CD4-positive, alpha-beta memory T cell (primary cell): ENCODE results near the gene ST6GALNAC3. TPM values are rescaled to one million over a fixed set of nuclear protein-coding genes. Genes with fewer than 3 reads are reported as not detected.

ENCODE experiments used
- CTCF ChIA-PET: fragments of 350-600 bp; sonication (Branson Sonifier 250); formaldehyde crosslinking; loops from one replicate; lab custom pipeline; 2021; ENCODE audit warnings: inconsistent platforms; ENCODE audit not compliant: partially characterized antibody; lab: Charles Lee
- POLR2A ChIA-PET: fragments of 350-600 bp; sonication (Branson Sonifier 250); formaldehyde crosslinking; loops from one replicate; lab custom pipeline; 2021; ENCODE audit not compliant: partially characterized antibody; lab: Charles Lee
- DNase-seq, 5 donors: peaks; one replicate each; pipeline versions ENCODE4 v3.0.0 to v3.0.0-alpha.2; 2020 to 2022; ENCODE audit warnings: mixed read lengths in 1 of 5
- H3K27ac ChIP-seq: one replicate; pipeline ENCODE4 v1.7.0; 2013; ENCODE audit warnings: low read depth, low read length
- H3K27me3 ChIP-seq: 2 replicates; pipeline ENCODE4 v1.7.0; 2013; ENCODE audit warnings: mild to moderate bottlenecking, low read length, moderate library complexity; ENCODE audit not compliant: insufficient read depth
- H3K36me3 ChIP-seq: 2 replicates; pipeline ENCODE4 v1.7.0; 2013; ENCODE audit warnings: mild to moderate bottlenecking, low read length, moderate library complexity; ENCODE audit not compliant: insufficient read depth
- H3K4me1 ChIP-seq: 2 replicates; pipeline ENCODE4 v1.7.0; 2013; ENCODE audit warnings: mild to moderate bottlenecking, low read length, moderate library complexity; ENCODE audit not compliant: insufficient read depth
- H3K4me3 ChIP-seq, 2 donors: one replicate each; pipeline ENCODE4 v1.7.0; 2013; ENCODE audit warnings: low read length in 2 of 2, mild to moderate bottlenecking in 1 of 2
- H3K9me3 ChIP-seq, 2 donors: one replicate each; pipeline ENCODE4 v1.7.0; 2013; ENCODE audit warnings: low read length in 2 of 2, control low read depth in 1 of 2; ENCODE audit not compliant: control insufficient read depth in 1 of 2
- H3K27ac Mint-ChIP-seq, 7 donors: one replicate each; pipeline ENCODE4 v1.8.0; 2020 to 2021; ENCODE audit warnings: mixed read lengths in 7 of 7, mild to moderate bottlenecking in 6 of 7, inconsistent platforms in 3 of 7, moderate library complexity in 3 of 7
- H3K27me3 Mint-ChIP-seq, 2 donors: one replicate each; pipeline ENCODE4 v1.8.0; 2020 to 2021; ENCODE audit warnings: mixed read lengths in 2 of 2
- H3K36me3 Mint-ChIP-seq, 2 donors: one replicate each; pipeline ENCODE4 v1.8.0; 2020 to 2021; ENCODE audit warnings: mixed read lengths in 2 of 2, inconsistent platforms in 1 of 2, mild to moderate bottlenecking in 1 of 2
- H3K4me1 Mint-ChIP-seq, 4 donors: one replicate each; pipeline ENCODE4 v1.8.0; 2020 to 2021; ENCODE audit warnings: mixed read lengths in 4 of 4, mild to moderate bottlenecking in 1 of 4
- H3K4me3 Mint-ChIP-seq, 8 donors: one replicate each; pipeline ENCODE4 v1.8.0; 2020 to 2021; ENCODE audit warnings: mixed read lengths in 8 of 8, mild to moderate bottlenecking in 7 of 8, moderate library complexity in 6 of 8, inconsistent platforms in 3 of 8
- H3K9me3 Mint-ChIP-seq, 8 donors: one replicate each; pipeline ENCODE4 v1.8.0; 2020 to 2021; ENCODE audit warnings: mixed read lengths in 8 of 8, mild to moderate bottlenecking in 5 of 8, inconsistent platforms in 3 of 8, moderate library complexity in 1 of 8
- intact Hi-C: fragments of 100-400 bp; cut with micrococcal nuclease; formaldehyde crosslinking; loops from one replicate; pipeline ENCODE4 v1.15.1; 2023
- polyA plus RNA-seq, 2 donors: library from polyadenylated mRNA; unstranded; fragments of 300-500 nt; fragmentation: Illumina TruSeq; gene quantifications; one replicate each; pipeline ENCODE4 v1.2.3, GENCODE V29; 2021
- total RNA-seq, 2 experiments: library from RNA; stranded (reverse); gene quantifications; one replicate each; pipeline ENCODE4 v1.2.3, GENCODE V29; 2021

ST6GALNAC3 gene
- total and polyA plus RNA-seq, 4 experiments from 2014 or later = 0.47 to 1.2 (median 1.1) TPM; not detected in 1

DNA sequence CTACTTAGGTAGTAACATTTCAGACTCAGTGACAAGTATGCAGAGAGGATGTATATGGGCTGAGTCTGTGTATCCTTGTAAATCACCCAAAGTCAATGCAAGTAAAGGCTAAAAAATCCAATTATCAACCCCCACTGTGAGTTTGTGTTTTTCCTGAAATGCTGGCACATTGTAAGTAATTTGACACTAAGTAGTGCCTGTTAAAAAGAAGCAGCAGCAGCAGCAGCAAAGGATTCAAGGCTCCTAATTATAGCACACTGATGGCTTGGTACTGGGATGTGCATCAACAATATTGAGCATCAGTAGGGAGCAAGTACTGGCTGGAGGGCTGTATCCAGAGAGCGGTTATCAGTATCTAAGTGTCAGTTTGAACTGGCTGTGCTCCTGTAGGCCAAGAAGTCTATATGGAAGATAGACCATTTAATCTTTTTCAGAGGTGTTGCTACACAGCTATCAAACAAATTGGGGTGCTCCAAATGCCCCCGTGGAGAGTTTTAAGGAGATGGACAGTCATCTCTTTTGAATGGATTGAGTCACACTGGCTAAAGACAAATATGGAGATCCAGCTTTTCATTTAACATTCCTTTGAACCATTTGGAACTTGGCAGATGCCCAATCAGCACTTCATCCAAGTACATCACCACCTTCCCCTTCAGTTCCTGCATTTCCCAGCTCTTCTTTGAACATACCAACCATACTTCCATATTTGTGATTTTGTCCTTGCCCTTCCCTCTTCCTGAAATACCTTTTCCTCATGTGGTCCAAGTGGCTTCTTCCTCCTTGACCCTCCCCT lies 551.5 kb downstream of the ST6GALNAC3 start:
- Histone ChIP-seq H3K4me1 (no peaks in the 10 kb centered on the region), H3K36me3 (no peaks in the 10 kb centered on the region), H3K27ac (no peak overlapping the region), H3K4me3 (no peak overlapping the region), H3K9me3 (no peaks in the 10 kb centered on the region), H3K27me3 (no peaks in the 10 kb centered on the region)
- peaks cover 0 to 1% (median 0%) of the 10 kb centered on the region in 8 donors for H3K9me3 Mint-ChIP-seq
- H3K27me3 Mint-ChIP-seq = peaks cover 0 to under 1% of the 10 kb centered on the region in 2 donors
- ChIA-PET CTCF (no interaction called here), POLR2A (no interaction called here)
- intact Hi-C loops = no loop called here
- no peak overlapping the region for H3K4me3 Mint-ChIP-seq
- no peaks in the 10 kb centered on the region for H3K4me1 Mint-ChIP-seq
- no peaks in the 10 kb centered on the region for H3K36me3 Mint-ChIP-seq
- no peak for DNase-seq
- H3K27ac Mint-ChIP-seq = no peak overlapping the region

DNA sequence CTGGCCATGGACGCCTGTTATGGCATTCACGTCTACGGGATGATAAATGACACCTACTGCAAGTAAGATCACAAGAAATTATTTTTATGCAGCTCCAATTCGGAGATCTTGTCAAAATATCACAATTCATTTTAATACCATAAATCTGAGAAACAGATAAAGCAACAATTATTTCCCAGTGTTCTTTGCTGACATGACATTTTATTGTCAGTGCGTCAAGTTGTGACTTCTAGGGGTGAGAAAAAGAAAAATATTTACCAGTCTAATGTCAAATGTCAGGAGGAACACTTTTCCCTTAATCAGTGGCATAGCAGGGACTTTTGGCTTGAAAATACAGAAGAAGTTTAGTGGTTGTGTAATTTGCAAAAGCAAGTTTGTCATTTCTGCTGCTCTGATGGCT lies 553.0 kb downstream of the ST6GALNAC3 start:
- H3K27me3 ChIP-seq = no peaks in the 10 kb centered on the region
- ChIA-PET CTCF (no interaction called here), POLR2A (no interaction called here)
- no peaks in the 10 kb centered on the region for H3K9me3 ChIP-seq
- intact Hi-C loops = no loop called here
- no peaks in the 10 kb centered on the region for H3K4me1 ChIP-seq
- Mint-ChIP-seq H3K9me3 (peaks cover 0 to 1% (median 0%) of the 10 kb centered on the region in 8 donors), H3K27ac (no peak overlapping the region), H3K36me3 (no peaks in the 10 kb centered on the region), H3K4me1 (no peaks in the 10 kb centered on the region), H3K4me3 (no peak overlapping the region), H3K27me3 (no peaks in the 10 kb centered on the region)
- DNase-seq = no peak
- no peak overlapping the region for H3K27ac ChIP-seq
- H3K4me3 ChIP-seq = no peak overlapping the region
- H3K36me3 ChIP-seq = no peaks in the 10 kb centered on the region

DNA sequence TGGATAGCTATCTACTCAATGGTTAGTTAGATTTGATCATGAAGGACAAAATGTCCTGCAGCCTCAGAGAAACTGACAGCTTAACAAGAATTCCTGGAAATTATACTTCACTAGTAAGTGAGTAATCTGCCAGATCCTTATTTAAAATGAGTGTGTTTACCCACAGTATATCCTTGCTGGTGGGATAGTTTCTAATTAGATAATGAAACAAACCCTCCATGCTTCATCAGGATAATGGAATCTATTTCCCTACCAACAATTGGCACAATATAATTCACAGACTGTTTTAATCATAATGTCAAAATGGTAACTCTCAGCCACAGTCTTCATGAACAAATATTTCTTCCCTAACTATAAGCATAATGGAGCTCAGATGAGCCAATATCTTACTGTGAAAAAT lies 553.4 kb downstream of the ST6GALNAC3 start:
- no peak overlapping the region for H3K4me3 ChIP-seq
- H3K9me3 Mint-ChIP-seq = no peaks in the 10 kb centered on the region
- H3K27ac ChIP-seq = no peak overlapping the region
- no peak for DNase-seq
- ChIA-PET POLR2A (no interaction called here), CTCF (no interaction called here)
- no peaks in the 10 kb centered on the region for H3K4me1 ChIP-seq
- no peaks in the 10 kb centered on the region for H3K27me3 Mint-ChIP-seq
- H3K27ac Mint-ChIP-seq = no peak overlapping the region
- H3K4me3 Mint-ChIP-seq = no peak overlapping the region
- H3K36me3 Mint-ChIP-seq = no peaks in the 10 kb centered on the region
- H3K4me1 Mint-ChIP-seq = no peaks in the 10 kb centered on the region
- H3K9me3 ChIP-seq = no peaks in the 10 kb centered on the region
- intact Hi-C loops = no loop called here
- no peaks in the 10 kb centered on the region for H3K36me3 ChIP-seq
- no peaks in the 10 kb centered on the region for H3K27me3 ChIP-seq

DNA sequence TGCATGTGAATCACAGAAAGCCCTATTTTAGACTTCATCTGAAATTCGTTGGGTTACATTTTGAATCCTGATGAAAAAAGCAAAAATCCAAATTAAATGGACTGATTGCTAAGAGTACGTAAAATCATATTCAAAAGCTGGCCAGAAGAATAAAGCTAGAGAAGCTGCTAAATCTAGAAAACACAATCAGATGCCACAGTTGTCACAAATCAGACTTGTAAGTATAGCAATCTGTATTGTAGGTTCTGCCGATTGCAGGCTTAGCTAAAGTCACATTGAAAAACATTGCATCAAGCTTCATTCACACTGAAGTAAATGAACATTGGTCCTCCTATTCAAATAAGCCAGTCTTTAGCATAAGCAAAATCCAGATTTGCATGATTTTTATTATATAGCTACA lies 557.6 kb downstream of the ST6GALNAC3 start:
- peaks cover 0 to 2% (median 0%) of the 10 kb centered on the region in 4 donors for H3K4me1 Mint-ChIP-seq
- CTCF ChIA-PET = no interaction called here
- intact Hi-C loops = no loop called here
- Histone ChIP-seq H3K4me3 (no peak overlapping the region), H3K9me3 (no peaks in the 10 kb centered on the region), H3K27ac (no peak overlapping the region), H3K36me3 (no peaks in the 10 kb centered on the region), H3K27me3 (no peaks in the 10 kb centered on the region), H3K4me1 (no peaks in the 10 kb centered on the region)
- H3K36me3 Mint-ChIP-seq = no peaks in the 10 kb centered on the region
- peaks cover 0 to 3% (median 0%) of the 10 kb centered on the region in 8 donors for H3K9me3 Mint-ChIP-seq
- no peak overlapping the region for H3K4me3 Mint-ChIP-seq
- no peak for DNase-seq
- H3K27ac Mint-ChIP-seq = no peak overlapping the region
- POLR2A ChIA-PET = no interaction called here
- H3K27me3 Mint-ChIP-seq = no peaks in the 10 kb centered on the region

DNA sequence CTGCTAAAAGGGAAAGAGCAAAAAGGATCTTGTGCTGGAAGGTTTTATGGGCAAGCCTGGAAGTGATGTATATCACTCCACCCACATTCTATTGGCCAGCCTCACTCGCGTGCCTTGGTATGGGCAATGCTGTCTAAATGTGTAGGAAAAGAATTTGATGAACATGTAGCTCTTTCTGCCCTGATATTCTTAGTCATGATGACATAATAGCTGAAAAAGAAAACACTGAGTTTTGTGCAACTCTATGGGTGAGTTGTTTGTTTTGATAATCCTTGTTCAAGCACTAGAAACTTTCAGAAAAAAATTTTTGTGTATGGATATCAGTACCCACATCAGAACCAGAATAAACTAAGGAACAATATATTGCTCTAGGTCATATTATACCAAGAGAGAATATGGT lies 561.2 kb downstream of the ST6GALNAC3 start:
- Histone ChIP-seq H3K9me3 (no peaks in the 10 kb centered on the region), H3K27ac (no peak overlapping the region), H3K4me1 (no peaks in the 10 kb centered on the region), H3K27me3 (no peaks in the 10 kb centered on the region), H3K4me3 (no peak overlapping the region), H3K36me3 (no peaks in the 10 kb centered on the region)
- no peak for DNase-seq
- intact Hi-C loops = no loop called here
- Mint-ChIP-seq H3K36me3 (no peaks in the 10 kb centered on the region), H3K4me1 (peaks cover 0 to 2% (median 0%) of the 10 kb centered on the region in 4 donors), H3K27ac (no peak overlapping the region), H3K4me3 (no peak overlapping the region), H3K27me3 (no peaks in the 10 kb centered on the region), H3K9me3 (peaks cover 0 to 3% (median 0%) of the 10 kb centered on the region in 8 donors)
- ChIA-PET POLR2A (no interaction called here), CTCF (no interaction called here)

DNA sequence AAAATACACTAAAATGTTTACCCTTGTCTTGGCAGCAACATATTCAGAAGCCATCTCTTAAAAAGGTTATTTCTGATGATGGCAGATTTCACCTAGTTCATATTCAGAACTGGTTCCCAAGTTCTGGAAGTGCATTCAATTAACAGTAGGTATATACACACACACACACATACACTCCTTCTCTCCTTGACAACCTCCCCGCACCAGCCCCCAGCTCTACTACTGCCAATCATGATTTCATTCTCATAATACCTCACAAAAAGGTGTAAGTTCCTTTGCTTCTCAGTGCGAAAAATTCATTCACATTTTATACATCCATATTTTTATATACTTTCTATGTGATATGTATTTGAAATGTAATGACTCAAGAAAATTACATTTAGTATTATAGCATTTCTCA lies 564.6 kb downstream of the ST6GALNAC3 start:
- Mint-ChIP-seq H3K4me1 (peaks cover 0 to 2% (median 0%) of the 10 kb centered on the region in 4 donors), H3K27ac (no peak overlapping the region), H3K9me3 (peaks cover 0 to 6% (median 0%) of the 10 kb centered on the region in 8 donors), H3K27me3 (no peaks in the 10 kb centered on the region), H3K36me3 (no peaks in the 10 kb centered on the region), H3K4me3 (no peak overlapping the region)
- no peaks in the 10 kb centered on the region for H3K9me3 ChIP-seq
- intact Hi-C loops = no loop called here
- no peaks in the 10 kb centered on the region for H3K27me3 ChIP-seq
- no peak overlapping the region for H3K4me3 ChIP-seq
- H3K4me1 ChIP-seq = no peaks in the 10 kb centered on the region
- CTCF ChIA-PET = no interaction called here
- no peak for DNase-seq
- H3K36me3 ChIP-seq = no peaks in the 10 kb centered on the region
- no peak overlapping the region for H3K27ac ChIP-seq
- POLR2A ChIA-PET = no interaction called here

DNA sequence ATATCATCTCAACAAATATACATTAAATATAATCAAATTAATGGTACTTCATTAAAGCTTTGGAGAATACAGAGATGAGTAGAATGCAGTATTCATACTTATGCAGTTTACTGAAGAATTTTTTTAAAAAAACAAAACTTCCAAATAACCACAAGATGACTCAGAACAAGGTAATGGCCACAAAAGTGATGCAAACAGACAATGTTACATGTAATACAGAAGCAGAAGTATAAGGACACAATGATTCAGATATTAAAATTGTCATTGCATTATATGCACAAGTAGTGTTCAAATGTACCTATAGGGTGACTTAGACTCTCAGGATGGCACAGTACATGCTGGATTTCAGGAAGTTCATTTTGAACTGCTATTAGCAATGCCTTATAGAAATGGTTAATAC lies 565.5 kb downstream of the ST6GALNAC3 start:
- H3K36me3 ChIP-seq = no peaks in the 10 kb centered on the region
- no peak overlapping the region for H3K27ac Mint-ChIP-seq
- POLR2A ChIA-PET = no interaction called here
- H3K4me3 ChIP-seq = no peak overlapping the region
- peaks cover 0 to 7% (median 0%) of the 10 kb centered on the region in 8 donors for H3K9me3 Mint-ChIP-seq
- no peak overlapping the region for H3K4me3 Mint-ChIP-seq
- CTCF ChIA-PET = no interaction called here
- no peaks in the 10 kb centered on the region for H3K27me3 ChIP-seq
- H3K27me3 Mint-ChIP-seq = no peaks in the 10 kb centered on the region
- H3K9me3 ChIP-seq = no peaks in the 10 kb centered on the region
- H3K4me1 ChIP-seq = no peaks in the 10 kb centered on the region
- DNase-seq = no peak
- no peaks in the 10 kb centered on the region for H3K36me3 Mint-ChIP-seq
- intact Hi-C loops = no loop called here
- H3K27ac ChIP-seq = no peak overlapping the region
- peaks cover 0 to 2% (median 0%) of the 10 kb centered on the region in 4 donors for H3K4me1 Mint-ChIP-seq
